GM21723 (cell line): ENCODE results near the gene SLC43A1.

Experiments
- ATAC-seq: cut with Tn5 transposase; IDR thresholded peaks from one replicate; pipeline ENCODE4 v1.9.1; 2021; ENCODE audit warnings: mild to moderate bottlenecking, moderate library complexity; ENCODE audit not compliant: unreplicated experiment

The SLC43A1 gene

DNA sequence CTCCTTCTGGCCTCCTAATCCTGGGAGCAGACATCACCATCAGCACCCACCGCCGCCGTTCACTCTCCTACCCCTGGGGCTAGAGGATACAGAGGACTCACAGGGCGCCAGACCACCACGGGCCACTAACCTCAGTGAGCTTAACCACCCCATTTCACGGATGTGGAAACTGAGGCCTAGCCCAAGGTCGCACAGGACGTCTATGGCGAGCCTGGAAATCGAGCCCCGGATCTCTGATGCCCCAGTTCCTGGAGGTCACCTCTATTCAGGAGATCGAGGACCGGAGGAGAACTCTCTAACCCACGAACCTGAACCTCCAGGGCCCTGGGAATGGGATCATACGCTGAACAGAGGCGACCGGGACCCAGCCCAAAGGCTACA, 14.7 kb upstream of the SLC43A1 start:
- no peak for ATAC-seq

DNA sequence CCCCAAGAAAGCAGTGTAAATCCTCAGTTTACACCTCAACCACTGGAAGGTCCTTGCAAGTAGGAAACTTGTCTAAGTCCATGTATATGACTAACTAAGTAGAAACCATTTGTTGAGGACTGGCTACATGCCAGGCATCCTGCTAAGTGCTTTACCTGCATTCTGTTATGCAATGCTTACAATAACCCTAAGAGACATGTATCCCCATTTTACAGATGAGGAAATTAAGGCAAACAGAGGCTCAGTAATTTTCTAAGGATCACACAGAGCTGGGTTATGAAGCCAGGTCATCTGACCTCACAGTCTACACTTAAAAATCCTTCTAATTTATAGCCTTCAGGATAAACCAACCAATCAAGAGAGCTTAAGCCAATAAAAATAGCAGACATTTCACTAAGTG, 13.5 kb upstream of the SLC43A1 start:
- no peak for ATAC-seq

DNA sequence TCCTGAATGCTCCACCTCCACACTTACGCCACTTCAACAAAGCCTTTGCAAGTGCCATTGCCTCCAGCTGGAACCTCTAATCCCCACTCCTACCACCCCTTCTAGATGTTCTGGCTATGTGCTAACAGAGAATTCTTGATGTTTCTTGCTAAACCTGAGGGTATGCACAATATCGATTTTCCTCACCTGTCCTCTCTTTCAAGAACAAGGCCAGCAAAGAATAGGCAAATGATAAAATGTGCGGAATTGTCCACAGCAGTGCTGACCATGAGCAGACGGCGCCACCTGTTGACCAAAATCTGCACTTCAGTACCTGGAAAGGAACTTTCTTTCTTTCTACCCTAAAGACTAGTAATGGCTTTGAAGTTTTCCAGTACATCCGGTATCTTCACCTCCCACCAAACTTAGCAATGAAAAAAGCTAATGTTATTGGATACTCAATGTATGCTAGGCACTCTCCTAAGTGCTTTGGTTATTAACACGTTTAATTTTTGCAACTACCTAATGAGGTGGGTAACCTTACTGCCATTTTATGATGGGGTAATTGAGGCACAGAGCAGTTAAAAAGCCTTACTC, 11.6 kb upstream of the SLC43A1 start:
- ATAC-seq = peak; percentile 21

DNA sequence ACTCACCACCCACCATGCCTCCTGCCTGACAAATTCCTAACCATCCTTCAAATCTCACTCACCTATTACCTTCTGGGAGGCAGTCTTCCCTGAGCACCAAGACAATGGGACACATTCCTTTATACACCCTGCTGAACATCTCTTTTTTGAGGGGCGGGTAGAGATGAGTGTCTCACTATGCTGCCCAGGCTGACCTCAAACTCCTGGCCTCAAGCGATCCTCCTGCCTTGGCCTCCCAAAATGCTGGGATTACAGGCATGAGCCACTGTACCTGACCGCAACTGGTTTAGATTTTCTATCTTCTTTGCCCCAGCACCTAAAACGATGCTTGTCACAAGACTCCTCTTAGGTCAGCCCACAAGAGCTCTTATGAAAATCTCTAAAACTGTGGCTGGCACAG, 7.9 kb upstream of the SLC43A1 start:
- ATAC-seq = no peak

DNA sequence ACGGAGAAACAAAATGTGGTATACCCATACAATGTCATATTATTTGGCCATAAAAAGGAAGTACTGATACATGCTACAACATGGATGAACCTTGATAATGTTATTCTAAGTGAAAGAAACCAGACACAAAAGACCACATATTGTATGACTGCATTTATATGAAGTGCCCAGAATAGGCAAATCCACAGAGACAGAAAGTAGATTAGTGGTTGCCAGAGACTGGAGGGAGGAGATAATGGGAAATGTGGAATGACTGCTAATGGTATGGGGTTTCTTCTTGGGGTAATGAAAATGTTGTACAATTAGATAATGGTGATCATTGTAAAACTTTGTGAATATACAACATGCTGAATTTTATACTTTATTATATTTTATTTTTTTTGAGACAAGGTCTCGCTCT, 5.6 kb upstream of the SLC43A1 start:
- no peak for ATAC-seq

DNA sequence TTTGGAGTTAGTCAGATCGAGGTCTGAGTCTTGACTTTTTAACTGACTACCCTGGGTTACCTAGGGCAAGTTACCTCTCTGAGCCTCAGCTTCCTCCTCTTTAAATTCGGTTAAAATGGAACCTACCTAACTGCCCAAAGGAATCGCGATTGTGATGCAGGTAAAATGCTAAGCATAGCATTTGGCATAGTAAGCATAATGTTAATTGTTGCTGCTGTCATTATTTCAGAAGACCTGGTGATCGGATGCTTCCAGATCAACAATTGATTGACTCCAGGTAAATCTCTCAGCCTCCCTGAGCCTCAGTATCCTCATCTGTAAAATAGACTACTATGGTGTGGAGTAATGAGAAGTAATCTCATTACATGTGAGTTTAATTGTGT, 550 bp upstream of the SLC43A1 start:
- ATAC-seq = peak; percentile 2

- peak; percentile 49 for ATAC-seq
Observed at GRCh38 chr11:57514538-57515331, 767 bp downstream of the SLC43A1 start.

- peak; percentile 37 for ATAC-seq
Observed at GRCh38 chr11:57513911-57514537, 1.5 kb downstream of the SLC43A1 start.

GRCh38 chr11:57513452-57513795, 2.1 kb downstream of the SLC43A1 start:
- no peak for ATAC-seq

- no peak for ATAC-seq
Observed at GRCh38 chr11:57512646-57513451, 2.7 kb downstream of the SLC43A1 start.

DNA sequence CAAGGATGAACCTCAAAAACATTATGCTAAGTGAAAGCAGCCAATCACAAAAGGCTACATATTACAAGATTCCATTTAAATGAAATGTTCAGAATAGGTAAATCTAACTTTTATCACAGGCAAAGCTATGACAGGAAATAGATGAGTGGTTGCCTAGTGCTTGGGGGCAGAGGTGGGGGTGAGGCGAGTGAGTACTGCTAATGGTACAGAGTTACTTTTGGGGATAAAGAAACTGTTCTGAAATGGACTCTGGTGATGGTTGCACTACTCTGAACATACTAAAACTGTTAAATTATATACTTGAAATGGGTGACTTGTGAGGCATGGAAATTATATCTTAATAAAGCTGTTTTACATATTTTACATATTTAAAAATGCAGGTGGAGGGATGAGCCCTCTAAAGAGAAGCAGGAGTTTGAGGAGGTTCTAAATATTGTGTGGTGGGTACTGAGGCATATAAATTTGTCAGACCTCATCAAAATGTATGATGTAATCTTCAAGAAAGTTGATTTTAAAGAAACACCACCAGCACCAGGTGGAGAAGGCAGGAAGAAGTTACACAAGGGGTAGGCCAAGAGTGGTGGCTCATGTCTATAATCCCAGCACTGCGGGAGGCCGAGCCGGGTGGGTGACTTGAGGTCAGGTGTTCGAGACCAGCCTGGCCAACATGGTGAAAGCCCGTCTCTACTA, 3.6 kb downstream of the SLC43A1 start:
- no peak for ATAC-seq

DNA sequence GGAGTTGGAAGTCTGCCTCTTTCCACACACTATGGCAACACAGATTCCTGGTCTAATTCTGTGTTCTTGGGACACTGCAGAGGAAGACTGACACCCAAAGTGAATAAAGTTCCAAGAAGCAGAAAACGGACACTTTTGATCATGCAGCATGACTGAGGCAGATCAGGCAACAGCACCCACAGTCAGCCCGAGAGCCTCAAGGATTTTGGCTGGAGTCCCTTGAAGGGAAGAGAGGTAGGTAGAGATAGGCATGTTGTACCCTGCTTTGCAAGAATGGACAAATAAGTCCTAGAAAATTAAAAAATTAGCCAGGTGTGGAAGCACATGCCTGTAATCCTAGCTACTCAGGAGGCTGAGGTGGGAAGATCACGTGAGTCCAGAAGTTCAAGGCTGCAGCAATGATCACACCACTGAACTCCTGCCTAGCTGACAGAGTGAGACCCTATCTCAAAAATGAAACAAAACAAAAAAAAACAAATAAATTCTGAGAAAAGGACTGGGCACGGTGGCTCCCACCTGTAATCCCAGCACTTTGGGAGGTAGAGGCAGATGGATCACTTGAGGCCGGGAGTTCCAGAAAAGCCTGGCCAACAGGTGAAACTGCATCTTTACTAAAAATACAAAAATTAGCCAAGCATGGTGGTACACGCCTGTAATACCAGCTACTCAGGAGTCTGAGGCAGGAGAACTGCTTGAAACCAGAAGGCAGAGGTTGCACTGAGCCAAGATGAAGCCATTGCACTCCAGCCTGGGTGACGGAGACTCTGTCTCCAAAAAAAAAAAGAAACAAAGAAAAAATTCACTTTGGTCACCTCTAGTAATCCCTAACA, 6.9 kb downstream of the SLC43A1 start:
- no peak for ATAC-seq

- ATAC-seq = no peak
Observed at GRCh38 chr11:57506522-57506921, 9.0 kb downstream of the SLC43A1 start.

- ATAC-seq = no peak
Observed at GRCh38 chr11:57504511-57504910, 11.0 kb downstream of the SLC43A1 start.

GRCh38 chr11:57502870-57503269, 12.6 kb downstream of the SLC43A1 start:
- ATAC-seq = no peak

DNA sequence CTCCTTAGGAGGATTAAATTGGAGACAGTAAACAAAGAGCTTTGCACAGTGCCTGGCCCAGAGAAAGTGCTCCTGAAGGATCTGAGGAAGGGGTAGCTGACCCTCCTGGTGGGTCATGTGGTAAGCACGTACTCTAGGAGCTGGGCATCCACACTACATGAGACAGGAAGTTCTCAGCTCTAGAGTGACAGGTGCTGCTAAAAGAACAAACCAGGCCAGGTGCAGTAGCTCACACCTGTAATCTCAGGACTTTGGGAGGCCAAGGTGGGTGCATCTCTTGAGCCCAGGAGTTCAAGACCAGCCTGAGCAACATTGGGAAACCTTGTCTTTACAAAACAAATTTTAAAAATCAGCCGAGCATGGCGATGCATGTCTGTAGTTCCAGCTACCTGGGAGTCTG, 13.1 kb downstream of the SLC43A1 start:
- ATAC-seq = no peak

GRCh38 chr11:57501953-57502352, 13.5 kb downstream of the SLC43A1 start:
- no peak for ATAC-seq

DNA sequence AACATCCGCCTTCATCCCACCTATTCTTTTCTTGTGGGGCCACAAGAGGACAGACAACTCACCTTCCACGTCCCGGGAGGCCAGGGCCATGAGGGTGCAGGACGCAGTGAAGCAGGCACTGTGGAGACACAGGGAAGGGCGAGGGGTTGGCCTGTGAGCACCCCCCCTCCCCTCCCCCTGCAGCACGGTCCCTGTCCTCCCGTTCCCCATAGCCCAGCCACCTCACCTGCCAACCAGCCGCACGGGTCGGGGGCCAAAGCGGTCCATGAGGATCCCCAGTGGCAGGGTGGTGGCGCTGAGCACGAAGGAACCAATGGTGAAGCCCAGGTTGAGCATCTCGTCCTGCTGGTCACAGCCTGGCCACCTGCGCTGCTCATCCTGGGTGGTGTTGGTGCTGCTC, 14.6 kb downstream of the SLC43A1 start:
- ATAC-seq = no peak

DNA sequence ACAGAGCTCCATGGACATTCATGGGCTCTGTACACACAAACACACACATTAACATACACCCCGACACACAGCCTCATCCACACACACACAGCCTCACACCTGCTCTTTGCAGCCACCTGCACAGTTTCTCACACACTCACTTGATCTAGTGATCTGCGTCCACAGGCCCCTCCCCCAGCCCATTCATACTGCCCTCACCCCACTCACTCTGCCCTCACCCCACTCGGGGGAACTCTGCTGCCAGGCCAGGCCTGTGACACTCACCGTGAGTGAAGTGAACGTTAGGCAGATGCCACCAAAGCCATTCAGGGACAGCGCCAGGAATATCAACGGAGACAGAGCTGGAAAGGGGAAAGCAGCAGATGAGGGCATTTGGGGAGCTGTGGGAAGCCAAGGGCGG, 15.0 kb downstream of the SLC43A1 start:
- no peak for ATAC-seq

DNA sequence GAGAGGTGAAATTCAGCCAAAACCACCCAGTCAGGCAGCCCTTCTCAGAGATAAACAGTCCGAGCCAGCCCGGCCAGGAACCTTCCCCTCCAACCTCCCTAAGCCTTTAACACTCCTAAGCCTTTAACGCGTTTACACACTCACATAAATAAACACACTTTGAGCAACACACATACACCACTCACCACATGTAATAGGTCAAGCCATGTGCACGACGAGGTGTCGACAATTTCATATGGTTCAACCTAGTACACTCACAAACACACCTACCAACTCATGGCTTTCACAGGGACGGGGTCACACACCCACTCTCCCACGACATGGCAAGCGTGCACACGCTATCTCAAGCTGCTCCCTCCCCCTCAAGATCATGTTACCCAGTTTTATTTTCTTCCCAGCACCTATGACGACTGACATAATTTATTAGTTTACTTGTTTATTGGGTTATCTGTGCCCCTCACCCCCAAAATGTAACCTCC, 15.5 kb downstream of the SLC43A1 start:
- no peak for ATAC-seq
